ENCODE measurements around the gene TRA2B. TPM values are rescaled to one million over a fixed set of nuclear protein-coding genes. Genes with fewer than 3 reads are reported as not detected.

The TRA2B gene
- total and polyA plus RNA-seq, 7 donors, result 62.5 to 159 (median 113) TPM

- H3K36me3 ChIP-seq, result peaks cover 23 to 100% (median 72%) of the 10 kb centered on the region in 4 donors
Observed at GRCh38 chr3:185920184-185920583, 17.6 kb downstream of the TRA2B start.

GRCh38 chr3:185916042-185916833 is 21.6 kb downstream of the TRA2B start:
- H3K27me3 ChIP-seq, result no peaks in the 10 kb centered on the region
- no peaks in the 10 kb centered on the region for H3K4me1 ChIP-seq
- H3K4me3 ChIP-seq, result no peak overlapping the region
- no peak for DNase-seq
- no peaks in the 10 kb centered on the region for H3K9me3 ChIP-seq
- WGBS, 2 donors, result 89 to 94% methylated on average over 5 of the region's 5 CpGs
- peaks cover 11 to 83% (median 40%) of the 10 kb centered on the region in 4 donors for H3K36me3 ChIP-seq
- intact Hi-C loops (cut with DNase I), result no loop called here
- H3K27ac ChIP-seq, result no peak overlapping the region
- TF ChIP-seq POLR2A (IDR thresholded peaks at IDR 0.05), result no peak
- TF ChIP-seq CTCF (IDR thresholded peaks at IDR 0.05), result no peak
- no peak for TF ChIP-seq POLR2AphosphoS5 (IDR thresholded peaks at IDR 0.05)
- no peak for TF ChIP-seq EP300 (IDR thresholded peaks at IDR 0.05)

More at GRCh38 chr3:185920184-185920583, 17.6 kb downstream of the TRA2B start:
- H3K4me3 ChIP-seq, result no peak overlapping the region
- WGBS, 2 donors, result 95 to 96% methylated on average over 4 of the region's 4 CpGs
- no peaks in the 10 kb centered on the region for H3K9me3 ChIP-seq
- H3K27me3 ChIP-seq, result no peaks in the 10 kb centered on the region
- peaks cover 0 to 10% (median 3%) of the 10 kb centered on the region in 4 donors for H3K4me1 ChIP-seq
- H3K27ac ChIP-seq, result no peak overlapping the region
- intact Hi-C loops (cut with DNase I), result no loop called here
- no peak for DNase-seq
- TF ChIP-seq POLR2AphosphoS5 (IDR thresholded peaks at IDR 0.05), result no peak
- no peak for TF ChIP-seq EP300 (IDR thresholded peaks at IDR 0.05)

- 88 to 94% methylated on average over 4 of the region's 4 CpGs for WGBS, 2 donors
- H3K27ac ChIP-seq, result no peak overlapping the region
- TF ChIP-seq EP300 (IDR thresholded peaks at IDR 0.05) (no peak), POLR2AphosphoS5 (IDR thresholded peaks at IDR 0.05) (no peak), POLR2A (IDR thresholded peaks at IDR 0.05) (no peak), CTCF (IDR thresholded peaks at IDR 0.05) (no peak)
Observed at GRCh38 chr3:185915642-185916041, 22.2 kb downstream of the TRA2B start.

GRCh38 chr3:185914911-185915629 is 22.7 kb downstream of the TRA2B start:
- no peak for DNase-seq
- no peaks in the 10 kb centered on the region for H3K27me3 ChIP-seq
- no peak overlapping the region for H3K4me3 ChIP-seq
- 91 to 93% methylated on average over 6 of the region's 6 CpGs for WGBS, 2 donors
- H3K36me3 ChIP-seq, result peaks cover 5 to 72% (median 28%) of the 10 kb centered on the region in 4 donors
- intact Hi-C loops (cut with DNase I), result no loop called here
- TF ChIP-seq CTCF (IDR thresholded peaks at IDR 0.05), result no peak
- TF ChIP-seq POLR2AphosphoS5 (IDR thresholded peaks at IDR 0.05), result no peak
- TF ChIP-seq EP300 (IDR thresholded peaks at IDR 0.05), result no peak
- no peak for TF ChIP-seq POLR2A (IDR thresholded peaks at IDR 0.05)
- H3K4me1 ChIP-seq, result no peaks in the 10 kb centered on the region
- no peaks in the 10 kb centered on the region for H3K9me3 ChIP-seq
- no peak overlapping the region for H3K27ac ChIP-seq

More at GRCh38 chr3:185915642-185916041, 22.2 kb downstream of the TRA2B start:
- no peak for DNase-seq
- H3K36me3 ChIP-seq, result peaks cover 11 to 77% (median 34%) of the 10 kb centered on the region in 4 donors
- H3K9me3 ChIP-seq, result no peaks in the 10 kb centered on the region
- no peaks in the 10 kb centered on the region for H3K27me3 ChIP-seq
- intact Hi-C loops (cut with DNase I), result no loop called here
- H3K4me1 ChIP-seq, result no peaks in the 10 kb centered on the region
- H3K4me3 ChIP-seq, result no peak overlapping the region
